Nephron progenitor cell (in vitro differentiated cells): ENCODE data around the gene MISP.
A peak's percentile ranks its signal among the peaks of the same experiment; 100 is the strongest.

ENCODE experiments used
- DNase-seq: peaks from one replicate; pipeline ENCODE4 v3.0.0; 2021
- H3K27ac Mint-ChIP-seq: 2 replicates; pipeline ENCODE4 v1.8.0; 2021; ENCODE audit warnings: mild to moderate bottlenecking, moderate library complexity, mixed read lengths
- H3K27me3 Mint-ChIP-seq: 2 replicates; pipeline ENCODE4 v1.8.0; 2021; ENCODE audit warnings: mild to moderate bottlenecking, low read depth, mixed read lengths; ENCODE audit not compliant: poor library complexity
- H3K36me3 Mint-ChIP-seq: 2 replicates; pipeline ENCODE4 v1.8.0; 2021; ENCODE audit warnings: low read depth, mixed read lengths
- H3K4me1 Mint-ChIP-seq: 2 replicates; pipeline ENCODE4 v1.8.0; 2021; ENCODE audit warnings: mixed read lengths
- H3K4me3 Mint-ChIP-seq: 2 replicates; pipeline ENCODE4 v1.8.0; 2021; ENCODE audit warnings: mild to moderate bottlenecking, moderate library complexity, mixed read lengths
- H3K9me3 Mint-ChIP-seq: 2 replicates; pipeline ENCODE4 v1.8.0; 2021; ENCODE audit warnings: mild to moderate bottlenecking, moderate library complexity, mixed read lengths
- CTCF ChIP-seq: fragments of 200-600 bp; sonication (generic); IDR thresholded peaks from 2 replicates; pipeline ENCODE4 v1.5.0; 2021; ENCODE audit warnings: antibody characterized with exemption

MISP gene

GRCh38 chr19:718251-718951 is 32.5 kb upstream of the MISP start:
- DNase-seq: no peak
- peaks cover 16% of the 10 kb centered on the region for H3K36me3 Mint-ChIP-seq
- peak overlapping the region; percentile 86 for H3K27ac Mint-ChIP-seq
- no peaks in the 10 kb centered on the region for H3K27me3 Mint-ChIP-seq
- H3K4me1 Mint-ChIP-seq: peaks cover 30% of the 10 kb centered on the region
- TF ChIP-seq CTCF: no peak
- H3K9me3 Mint-ChIP-seq: peaks cover 12% of the 10 kb centered on the region
- peak overlapping the region; percentile 42 for H3K4me3 Mint-ChIP-seq

- Mint-ChIP-seq H3K4me1 (peaks cover 33% of the 10 kb centered on the region), H3K27ac (no peak overlapping the region), H3K4me3 (no peak overlapping the region), H3K27me3 (no peaks in the 10 kb centered on the region), H3K36me3 (peaks cover 16% of the 10 kb centered on the region), H3K9me3 (peaks cover 12% of the 10 kb centered on the region)
- TF ChIP-seq CTCF: no peak
- no peak for DNase-seq
Observed at GRCh38 chr19:718991-719512, 31.9 kb upstream of the MISP start.

GRCh38 chr19:719636-720344 is 31.1 kb upstream of the MISP start:
- Mint-ChIP-seq H3K27ac (no peak overlapping the region), H3K27me3 (peaks cover 3% of the 10 kb centered on the region), H3K4me1 (peaks cover 33% of the 10 kb centered on the region), H3K9me3 (peaks cover 12% of the 10 kb centered on the region), H3K36me3 (peaks cover 13% of the 10 kb centered on the region), H3K4me3 (no peak overlapping the region)
- peak; percentile 71 for DNase-seq
- TF ChIP-seq CTCF: no peak

GRCh38 chr19:720345-721160 is 30.4 kb upstream of the MISP start:
- peaks cover 5% of the 10 kb centered on the region for H3K9me3 Mint-ChIP-seq
- H3K27me3 Mint-ChIP-seq: peaks cover 3% of the 10 kb centered on the region
- no peak for DNase-seq
- H3K4me1 Mint-ChIP-seq: peaks cover 30% of the 10 kb centered on the region
- no peak overlapping the region for H3K27ac Mint-ChIP-seq
- H3K4me3 Mint-ChIP-seq: no peak overlapping the region
- no peak for TF ChIP-seq CTCF
- H3K36me3 Mint-ChIP-seq: peaks cover 5% of the 10 kb centered on the region

- no peak for TF ChIP-seq CTCF
- peaks cover 8% of the 10 kb centered on the region for H3K36me3 Mint-ChIP-seq
- H3K9me3 Mint-ChIP-seq: no peaks in the 10 kb centered on the region
- peaks cover 3% of the 10 kb centered on the region for H3K27me3 Mint-ChIP-seq
- DNase-seq: no peak
- no peak overlapping the region for H3K27ac Mint-ChIP-seq
- H3K4me1 Mint-ChIP-seq: peaks cover 21% of the 10 kb centered on the region
- no peak overlapping the region for H3K4me3 Mint-ChIP-seq
Observed at GRCh38 chr19:722553-723101, 28.3 kb upstream of the MISP start.
